Common myeloid progenitor, CD34-positive (primary cell): ENCODE results near the gene ELL2.

Source experiments
- CTCF ChIA-PET: fragments of 350-600 bp; sonication (Branson Sonifier 250); formaldehyde crosslinking; loops from one replicate; lab custom pipeline; 2021; ENCODE audit warnings: antibody characterized with exemption; lab: Charles Lee
- POLR2A ChIA-PET: fragments of 350-600 bp; sonication (Branson Sonifier 250); formaldehyde crosslinking; loops from one replicate; lab custom pipeline; 2021; ENCODE audit warnings: antibody characterized with exemption; lab: Charles Lee
- DNase-seq, 3 donors: peaks; one replicate each; pipeline versions ENCODE4 v3.0.0 to v3.0.0-alpha.2; 2013
- H3K27ac ChIP-seq, 2 experiments: 1 replicate in 1 of 2; 2 replicates in 1 of 2; pipeline ENCODE4 v1.7.0; 2013; ENCODE audit warnings: inconsistent platforms in 2 of 2, low read length in 2 of 2, mild to moderate bottlenecking in 2 of 2, low read depth in 1 of 2, moderate library complexity in 1 of 2; ENCODE audit not compliant: severe bottlenecking in 2 of 2, insufficient read depth in 1 of 2, poor library complexity in 1 of 2
- H3K27me3 ChIP-seq, 5 experiments: replicated peaks in 2 of 5; 1 replicate in 3 of 5; 2 replicates in 2 of 5; pipeline versions ENCODE4 v1.6.1 to v1.7.0; 2013; ENCODE audit warnings: low read length in 4 of 5, mild to moderate bottlenecking in 2 of 5, moderate library complexity in 2 of 5, inconsistent platforms in 1 of 5; ENCODE audit not compliant: insufficient read depth in 5 of 5, control insufficient read depth in 4 of 5
- H3K36me3 ChIP-seq, 4 experiments: 1 replicate in 2 of 4; 2 replicates in 2 of 4; pipeline versions ENCODE4 v1.6.1 to v1.7.0; 2013; ENCODE audit warnings: low read length in 3 of 4, control low read depth in 1 of 4, mild to moderate bottlenecking in 1 of 4; ENCODE audit not compliant: control insufficient read depth in 4 of 4, insufficient read depth in 4 of 4
- H3K4me1 ChIP-seq, 4 experiments: 1 replicate in 3 of 4; 2 replicates in 1 of 4; pipeline versions ENCODE4 v1.6.1 to v1.7.1; 2013; ENCODE audit warnings: low read length in 3 of 4, mild to moderate bottlenecking in 3 of 4, control low read depth in 1 of 4, inconsistent platforms in 1 of 4, moderate library complexity in 1 of 4; ENCODE audit not compliant: control insufficient read depth in 4 of 4, insufficient read depth in 4 of 4; ENCODE audit errors: control extremely low read depth in 1 of 4
- H3K4me3 ChIP-seq, 7 experiments: 1 replicate in 4 of 7; 2 replicates in 3 of 7; pipeline versions ENCODE4 v1.5.1 to v1.7.0; 2013; ENCODE audit warnings: mild to moderate bottlenecking in 7 of 7, low read length in 6 of 7, moderate library complexity in 6 of 7, inconsistent platforms in 2 of 7, low read depth in 2 of 7, control low read depth in 1 of 7; ENCODE audit not compliant: insufficient read depth in 4 of 7, control insufficient read depth in 1 of 7; ENCODE audit errors: extremely low read depth in 1 of 7
- H3K9me3 ChIP-seq, 5 experiments: 1 replicate in 4 of 5; 2 replicates in 1 of 5; pipeline versions ENCODE4 v1.6.1 to v1.7.1; 2013; ENCODE audit warnings: low read length in 4 of 5, mild to moderate bottlenecking in 2 of 5, inconsistent platforms in 1 of 5, low read depth in 1 of 5, moderate library complexity in 1 of 5; ENCODE audit not compliant: control insufficient read depth in 4 of 5, insufficient read depth in 2 of 5; ENCODE audit errors: control extremely low read depth in 1 of 5
- WGBS: methylation state at CpG from one replicate; pipeline ENCODE4 v1.1.5; 2013; ENCODE audit not compliant: insufficient coverage; 5-methylcytosine and 5-hydroxymethylcytosine counted together

Gene ELL2

GRCh38 chr5:95989283-95990048 is 27.8 kb upstream of the ELL2 start:
- POLR2A ChIA-PET = interaction anchor here (0.7 kb wide), 1 partner anchor 207 kb away, joined by 3 read pairs; no protein-coding TSS in a partner anchor
- H3K27me3 ChIP-seq = no peaks in the 10 kb centered on the region
- WGBS = 100% methylated on average over 1 of the region's 1 CpG
- CTCF ChIA-PET = no interaction called here
- H3K27ac ChIP-seq = no peak overlapping the region
- DNase-seq = no peak
- no peaks in the 10 kb centered on the region for H3K4me1 ChIP-seq
- no peaks in the 10 kb centered on the region for H3K36me3 ChIP-seq
- H3K4me3 ChIP-seq = no peak overlapping the region
- no peaks in the 10 kb centered on the region for H3K9me3 ChIP-seq

- ChIA-PET CTCF (interaction anchor here (1.2 kb wide), 1 partner anchor 31 kb away, joined by 3 read pairs; no protein-coding TSS in a partner anchor), POLR2A (no interaction called here)
Measured at GRCh38 chr5:95988877-95989276, 27.2 kb upstream of the ELL2 start.

GRCh38 chr5:95988094-95988493 is 26.4 kb upstream of the ELL2 start:
- POLR2A ChIA-PET = no interaction called here
- WGBS = 100% methylated on average over 1 of the region's 4 CpGs
- CTCF ChIA-PET = interaction anchor here (1.2 kb wide), 1 partner anchor 30 kb away, joined by 3 read pairs; no protein-coding TSS in a partner anchor
- H3K4me3 ChIP-seq = no peak overlapping the region
- H3K36me3 ChIP-seq = no peaks in the 10 kb centered on the region
- no peaks in the 10 kb centered on the region for H3K27me3 ChIP-seq
- no peak overlapping the region for H3K27ac ChIP-seq
- no peaks in the 10 kb centered on the region for H3K9me3 ChIP-seq
- no peaks in the 10 kb centered on the region for H3K4me1 ChIP-seq
- DNase-seq = no peak

More at GRCh38 chr5:95988877-95989276, 27.2 kb upstream of the ELL2 start:
- no peaks in the 10 kb centered on the region for H3K27me3 ChIP-seq
- WGBS = no CpG with 5 or more reads among the region's 3 CpGs
- no peaks in the 10 kb centered on the region for H3K4me1 ChIP-seq
- no peak for DNase-seq
- no peaks in the 10 kb centered on the region for H3K36me3 ChIP-seq
- H3K4me3 ChIP-seq = no peak overlapping the region
- H3K9me3 ChIP-seq = no peaks in the 10 kb centered on the region
- H3K27ac ChIP-seq = no peak overlapping the region

- Histone ChIP-seq H3K27ac (no peak overlapping the region), H3K36me3 (no peaks in the 10 kb centered on the region), H3K27me3 (no peaks in the 10 kb centered on the region), H3K9me3 (no peaks in the 10 kb centered on the region), H3K4me1 (no peaks in the 10 kb centered on the region), H3K4me3 (no peak overlapping the region)
- ChIA-PET POLR2A (interaction anchor here (0.6 kb wide), 1 partner anchor 315 kb away, joined by 3 read pairs; no protein-coding TSS in a partner anchor), CTCF (interaction anchor here (1.5 kb wide), 1 partner anchor 18 kb away, joined by 3 read pairs; no protein-coding TSS in a partner anchor)
- 100% methylated on average over 1 of the region's 5 CpGs for WGBS
- DNase-seq = no peak
Measured at GRCh38 chr5:95986937-95987520, 25.4 kb upstream of the ELL2 start.

GRCh38 chr5:95986001-95986400 is 24.4 kb upstream of the ELL2 start:
- Histone ChIP-seq H3K36me3 (no peaks in the 10 kb centered on the region), H3K9me3 (no peaks in the 10 kb centered on the region), H3K27me3 (no peaks in the 10 kb centered on the region), H3K4me3 (no peak overlapping the region), H3K4me1 (no peaks in the 10 kb centered on the region), H3K27ac (no peak overlapping the region)
- no CpG with 5 or more reads among the region's 2 CpGs for WGBS
- no peak for DNase-seq
- ChIA-PET CTCF (interaction anchor here (1.1 to 1.5 kb wide), 2 partner anchors 9 to 17 kb away, joined by 3 to 4 read pairs; no protein-coding TSS in a partner anchor), POLR2A (no interaction called here)

GRCh38 chr5:95985249-95985648 is 23.6 kb upstream of the ELL2 start:
- no peaks in the 10 kb centered on the region for H3K27me3 ChIP-seq
- ChIA-PET CTCF (interaction anchor here (0.6 to 1.1 kb wide), 3 partner anchors 10 to 23 kb away, joined by 3 to 4 read pairs (median 3); no protein-coding TSS in a partner anchor), POLR2A (no interaction called here)
- no peak overlapping the region for H3K27ac ChIP-seq
- no peaks in the 10 kb centered on the region for H3K9me3 ChIP-seq
- WGBS = no CpG with 5 or more reads among the region's 1 CpG
- no peaks in the 10 kb centered on the region for H3K4me1 ChIP-seq
- no peak for DNase-seq
- no peak overlapping the region for H3K4me3 ChIP-seq
- H3K36me3 ChIP-seq = no peaks in the 10 kb centered on the region
